ENCODE data around the gene MUSTN1.

Gene MUSTN1

GRCh38 chr3:52801839-52802238, 33.0 kb downstream of the MUSTN1 start:
- no peak for DNase-seq (ENCODE audit: low read depth in 1 of 2, low spot score in 1 of 2)
- no peak for TF ChIP-seq JUND (IDR thresholded peaks at IDR 0.05; ENCODE audit: low read depth)
- in situ Hi-C loops (cut with HindIII; ENCODE audit: low pct_unique_long_range_greater_than_20kb, low sequenced_read_pairs), result no loop called here

GRCh38 chr3:52800079-52800478, 34.7 kb downstream of the MUSTN1 start:
- no peak for TF ChIP-seq JUND (IDR thresholded peaks at IDR 0.05; ENCODE audit: low read depth)
- in situ Hi-C loops (cut with HindIII; ENCODE audit: low pct_unique_long_range_greater_than_20kb, low sequenced_read_pairs), result no loop called here
- DNase-seq (ENCODE audit: low read depth in 1 of 2, low spot score in 1 of 2), result no peak

GRCh38 chr3:52798978-52799476, 35.8 kb downstream of the MUSTN1 start:
- no peak for TF ChIP-seq JUND (IDR thresholded peaks at IDR 0.05; ENCODE audit: low read depth)
- peak in 1 of 2 experiments; percentile 15 for DNase-seq (ENCODE audit: low read depth in 1 of 2, low spot score in 1 of 2)
- in situ Hi-C loops (cut with HindIII; ENCODE audit: low pct_unique_long_range_greater_than_20kb, low sequenced_read_pairs), result no loop called here

- in situ Hi-C loops (cut with HindIII; ENCODE audit: low pct_unique_long_range_greater_than_20kb, low sequenced_read_pairs), result no loop called here
- DNase-seq (ENCODE audit: low read depth in 1 of 2, low spot score in 1 of 2), result no peak
- TF ChIP-seq JUND (IDR thresholded peaks at IDR 0.05; ENCODE audit: low read depth), result no peak
These were observed 36.3 kb downstream of the MUSTN1 start for GRCh38 chr3:52798376-52798977.

- TF ChIP-seq JUND (IDR thresholded peaks at IDR 0.05; ENCODE audit: low read depth), result no peak
- DNase-seq (ENCODE audit: low read depth in 1 of 2, low spot score in 1 of 2), result no peak
- in situ Hi-C loops (cut with HindIII; ENCODE audit: low pct_unique_long_range_greater_than_20kb, low sequenced_read_pairs), result no loop called here
These were observed 38.4 kb downstream of the MUSTN1 start for GRCh38 chr3:52796411-52796810.

- TF ChIP-seq JUND (IDR thresholded peaks at IDR 0.05; ENCODE audit: low read depth), result no peak
- DNase-seq (ENCODE audit: low read depth in 1 of 2, low spot score in 1 of 2), result no peak
- in situ Hi-C loops (cut with HindIII; ENCODE audit: low pct_unique_long_range_greater_than_20kb, low sequenced_read_pairs), result no loop called here
These were observed 39.4 kb downstream of the MUSTN1 start for GRCh38 chr3:52795298-52795900.

- no peak for DNase-seq (ENCODE audit: low read depth in 1 of 2, low spot score in 1 of 2)
- in situ Hi-C loops (cut with HindIII; ENCODE audit: low pct_unique_long_range_greater_than_20kb, low sequenced_read_pairs), result no loop called here
- no peak for TF ChIP-seq JUND (IDR thresholded peaks at IDR 0.05; ENCODE audit: low read depth)
These were observed 40.2 kb downstream of the MUSTN1 start, which contains the start of gene ITIH3 for GRCh38 chr3:52794612-52795099. TSS of gene ITIH3 (plus strand) at chr3:52794796. CDS start at chr3:52794804, 8 bp downstream.

- in situ Hi-C loops (cut with HindIII; ENCODE audit: low pct_unique_long_range_greater_than_20kb, low sequenced_read_pairs), result no loop called here
- no peak for TF ChIP-seq JUND (IDR thresholded peaks at IDR 0.05; ENCODE audit: low read depth)
- DNase-seq (ENCODE audit: low read depth in 1 of 2, low spot score in 1 of 2), result no peak
These were observed 40.9 kb downstream of the MUSTN1 start for GRCh38 chr3:52793702-52794611.

- DNase-seq (ENCODE audit: low read depth in 1 of 2, low spot score in 1 of 2), result no peak
- in situ Hi-C loops (cut with HindIII; ENCODE audit: low pct_unique_long_range_greater_than_20kb, low sequenced_read_pairs), result no loop called here
These were observed 41.7 kb downstream of the MUSTN1 start for GRCh38 chr3:52792961-52793695.

GRCh38 chr3:52792413-52792812, 42.4 kb downstream of the MUSTN1 start:
- in situ Hi-C loops (cut with HindIII; ENCODE audit: low pct_unique_long_range_greater_than_20kb, low sequenced_read_pairs), result no loop called here
- no peak for DNase-seq (ENCODE audit: low read depth in 1 of 2, low spot score in 1 of 2)
- no peak for TF ChIP-seq JUND (IDR thresholded peaks at IDR 0.05; ENCODE audit: low read depth)

More at GRCh38 chr3:52792961-52793695, 41.7 kb downstream of the MUSTN1 start:
- no peak for TF ChIP-seq JUND (IDR thresholded peaks at IDR 0.05; ENCODE audit: low read depth)

GRCh38 chr3:52791928-52792327, 42.9 kb downstream of the MUSTN1 start:
- in situ Hi-C loops (cut with HindIII; ENCODE audit: low pct_unique_long_range_greater_than_20kb, low sequenced_read_pairs), result no loop called here
- no peak for DNase-seq (ENCODE audit: low read depth in 1 of 2, low spot score in 1 of 2)
- TF ChIP-seq JUND (IDR thresholded peaks at IDR 0.05; ENCODE audit: low read depth), result no peak

- TF ChIP-seq JUND (IDR thresholded peaks at IDR 0.05; ENCODE audit: low read depth), result no peak
- DNase-seq (ENCODE audit: low read depth in 1 of 2, low spot score in 1 of 2), result no peak
- in situ Hi-C loops (cut with HindIII; ENCODE audit: low pct_unique_long_range_greater_than_20kb, low sequenced_read_pairs), result no loop called here
These were observed 43.5 kb downstream of the MUSTN1 start for GRCh38 chr3:52791366-52791765.

All from T47D (cell line).